ENCODE results near the gene ADAM33. TPM values are rescaled to one million over a fixed set of nuclear protein-coding genes. Genes with fewer than 3 reads are reported as not detected.

Gene ADAM33
- 10 to 100 TPM; 27.3 to 94.4 (median 51.9) TPM for total RNA-seq

GRCh38 chr20:3681931-3682781 is at the start of gene ADAM33:
ADAM33 (minus strand) TSS chr20:3682010; CDS start chr20:3682004, 6 bp downstream.
- ATAC-seq (ENCODE audit: low FRiP score) (peak; percentile 29), DNase-seq (ENCODE audit: low spot score) (no peak)

GRCh38 chr20:3730803-3731672 is 49.2 kb upstream of the ADAM33 start:
- TF ChIP-seq CTCF (IDR thresholded peaks at IDR 0.05): no peak
- DNase-seq (ENCODE audit: low spot score) (no peak), ATAC-seq (ENCODE audit: low FRiP score) (no peak)

More at GRCh38 chr20:3681931-3682781, at the start of gene ADAM33:
- TF ChIP-seq CTCF (IDR thresholded peaks at IDR 0.05): no peak

GRCh38 chr20:3729811-3730540 is 48.2 kb upstream of the ADAM33 start:
- ATAC-seq (ENCODE audit: low FRiP score) (no peak), DNase-seq (ENCODE audit: low spot score) (no peak)
- TF ChIP-seq CTCF (IDR thresholded peaks at IDR 0.05): no peak

- ATAC-seq (ENCODE audit: low FRiP score): no peak
- DNase-seq (ENCODE audit: low spot score): no peak
- TF ChIP-seq CTCF (IDR thresholded peaks at IDR 0.05): no peak
Measured at GRCh38 chr20:3729378-3729777, 47.6 kb upstream of the ADAM33 start.

GRCh38 chr20:3728876-3729275 is 47.1 kb upstream of the ADAM33 start:
- no peak for ATAC-seq (ENCODE audit: low FRiP score)
- TF ChIP-seq CTCF (IDR thresholded peaks at IDR 0.05): no peak
- no peak for DNase-seq (ENCODE audit: low spot score)

GRCh38 chr20:3728354-3728753 is 46.5 kb upstream of the ADAM33 start:
- TF ChIP-seq CTCF (IDR thresholded peaks at IDR 0.05): no peak
- ATAC-seq (ENCODE audit: low FRiP score) (no peak), DNase-seq (ENCODE audit: low spot score) (no peak)
